ENCODE results near the gene HSF4.
A peak's percentile ranks its signal among the peaks of the same experiment; 100 is the strongest.
"Not testable (repeated sequence)": the region's sequence is repeated elsewhere in the genome, so short reads cannot be mapped to it uniquely, and the experiment has no call there.

The HSF4 gene

GRCh38 chr16:67164599-67165061 lies at the start of gene HSF4:
Gene HSF4 (plus strand): TSS chr16:67164745. CDS start chr16:67164812, 67 bp downstream.
- DNase-seq, result peak; percentile 74 to 91 (median 78)

- DNase-seq, result no peak
These were observed 49.8 kb upstream of the HSF4 start for GRCh38 chr16:67114793-67115192.

GRCh38 chr16:67115639-67116038 lies 48.9 kb upstream of the HSF4 start:
- peak; percentile 81 to 91 (median 86) for DNase-seq

- DNase-seq, result peak in 2 of 3 donors; percentile 18 to 35
These were observed 47.9 kb upstream of the HSF4 start for GRCh38 chr16:67116388-67117311.

GRCh38 chr16:67117716-67118115 lies 46.8 kb upstream of the HSF4 start:
- DNase-seq, result no peak

- no peak for DNase-seq
These were observed 44.5 kb upstream of the HSF4 start for GRCh38 chr16:67120025-67120424.

GRCh38 chr16:67122799-67123198 lies 41.7 kb upstream of the HSF4 start:
- not testable (repeated sequence) for DNase-seq

- DNase-seq, result no peak
These were observed 36.1 kb upstream of the HSF4 start for GRCh38 chr16:67128417-67128816.

GRCh38 chr16:67128887-67129286 lies 35.7 kb upstream of the HSF4 start:
- no peak for DNase-seq

- DNase-seq, result no peak
These were observed 35.1 kb upstream of the HSF4 start for GRCh38 chr16:67129422-67129821.

- no peak for DNase-seq
These were observed 26.9 kb upstream of the HSF4 start for GRCh38 chr16:67137605-67138004.

GRCh38 chr16:67141391-67141790 lies 23.2 kb upstream of the HSF4 start:
- no peak for DNase-seq

GRCh38 chr16:67142342-67142741 lies 22.2 kb upstream of the HSF4 start:
- DNase-seq, result no peak

GRCh38 chr16:67144943-67145342 lies 19.6 kb upstream of the HSF4 start:
- DNase-seq, result no peak

- DNase-seq, result no peak
These were observed 18.8 kb upstream of the HSF4 start for GRCh38 chr16:67145746-67146145.

GRCh38 chr16:67146523-67147357 lies 17.8 kb upstream of the HSF4 start:
- DNase-seq, result no peak

- DNase-seq, result no peak
These were observed 17.0 kb upstream of the HSF4 start for GRCh38 chr16:67147437-67148140.

GRCh38 chr16:67148221-67148620 lies 16.3 kb upstream of the HSF4 start:
- DNase-seq, result no peak

- no peak for DNase-seq
These were observed 15.8 kb upstream of the HSF4 start for GRCh38 chr16:67148656-67149275.

GRCh38 chr16:67149276-67150046 lies 15.1 kb upstream of the HSF4 start:
- DNase-seq, result no peak

GRCh38 chr16:67150047-67150832 lies 14.3 kb upstream of the HSF4 start:
- DNase-seq, result peak; percentile 54 to 76 (median 57)
